GM19099 (cell line): Measurements from ENCODE around the gene CLCN1.

Source experiments
- POLR2A ChIP-seq: IDR thresholded peaks from 3 replicates; pipeline ENCODE4 v1.6.1; 2011; ENCODE audit warnings: low read depth; ENCODE audit not compliant: insufficient read length; ENCODE audit errors: extremely low read depth

Gene CLCN1

DNA sequence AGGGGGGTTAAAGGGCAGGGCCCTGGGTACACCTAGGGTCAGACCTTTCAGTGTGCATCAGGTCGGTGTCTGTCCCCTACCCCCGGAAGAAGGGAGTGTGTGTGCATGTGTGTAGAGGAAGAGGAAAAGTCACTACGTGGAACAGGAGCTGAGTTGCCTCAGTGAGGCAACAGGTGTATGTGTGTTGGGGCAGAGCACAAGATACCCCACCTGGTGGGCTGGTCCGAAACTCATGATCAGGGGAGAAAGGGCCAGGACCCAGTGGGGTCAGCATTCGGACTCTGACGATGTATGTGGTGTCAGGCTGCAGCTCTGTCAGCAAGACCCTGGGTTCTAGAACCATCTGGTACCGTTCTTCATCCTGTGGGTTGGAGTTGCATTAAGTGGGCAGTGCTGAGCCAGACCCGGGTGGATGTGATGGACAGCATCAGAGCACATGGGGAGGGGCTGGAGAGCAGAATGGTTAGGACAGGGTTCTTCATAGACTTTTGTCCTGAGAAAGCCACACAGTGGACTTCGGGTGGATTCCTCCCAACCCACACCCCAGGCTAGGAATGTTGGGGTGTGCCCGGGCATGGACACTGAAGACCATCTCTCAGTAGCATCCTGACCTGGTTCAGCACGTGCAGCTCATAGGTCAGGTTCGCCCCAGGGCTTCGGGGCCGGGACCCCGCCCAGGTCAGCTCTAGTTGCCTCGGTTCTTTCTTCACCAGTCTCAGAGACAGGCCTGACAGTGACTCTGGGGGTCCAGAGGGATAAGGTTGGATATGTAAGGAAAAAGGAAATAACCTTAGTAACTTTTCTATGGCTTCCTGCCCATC, 82.0 kb downstream of the CLCN1 start:
- no peak for TF ChIP-seq POLR2A

DNA sequence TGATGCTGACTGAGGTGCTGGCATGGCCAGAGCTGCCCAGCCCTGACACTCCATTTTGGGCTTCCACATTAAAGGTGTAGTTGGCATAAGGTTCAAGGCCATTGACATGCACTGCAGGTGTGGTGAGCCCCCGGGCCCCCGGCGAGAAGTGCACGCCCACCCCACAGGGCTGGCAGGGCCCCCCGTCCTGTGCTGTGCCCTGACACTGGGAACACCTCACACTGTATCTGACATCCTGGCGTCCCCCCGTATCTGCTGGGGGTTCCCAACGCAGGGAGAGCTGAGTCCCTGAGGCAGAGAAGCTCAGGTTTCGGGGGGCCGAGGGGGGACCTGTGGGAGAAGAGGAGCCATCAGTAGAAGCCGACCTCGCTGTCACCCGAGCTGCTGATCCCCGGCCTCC, 82.7 kb downstream of the CLCN1 start:
- no peak for TF ChIP-seq POLR2A

DNA sequence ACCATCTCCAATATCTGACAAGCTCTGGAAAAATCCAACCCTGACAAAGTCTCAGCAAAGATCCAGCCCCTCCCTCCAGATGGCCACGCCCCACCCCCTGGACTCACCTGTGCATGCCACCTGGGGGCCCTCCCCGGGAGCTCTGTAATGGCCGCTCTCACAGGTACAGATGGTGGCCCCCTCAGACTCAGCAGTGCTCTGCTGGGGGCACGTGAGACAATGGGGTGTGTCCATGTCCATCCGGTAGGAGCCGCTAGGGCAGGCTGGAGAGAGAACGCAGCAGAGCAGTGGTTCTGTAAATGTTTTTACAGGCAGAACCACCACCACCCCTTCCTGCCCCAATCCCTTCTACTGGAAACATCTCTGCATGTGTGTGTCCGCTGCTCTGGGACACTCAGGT, 83.2 kb downstream of the CLCN1 start:
- no peak for TF ChIP-seq POLR2A

DNA sequence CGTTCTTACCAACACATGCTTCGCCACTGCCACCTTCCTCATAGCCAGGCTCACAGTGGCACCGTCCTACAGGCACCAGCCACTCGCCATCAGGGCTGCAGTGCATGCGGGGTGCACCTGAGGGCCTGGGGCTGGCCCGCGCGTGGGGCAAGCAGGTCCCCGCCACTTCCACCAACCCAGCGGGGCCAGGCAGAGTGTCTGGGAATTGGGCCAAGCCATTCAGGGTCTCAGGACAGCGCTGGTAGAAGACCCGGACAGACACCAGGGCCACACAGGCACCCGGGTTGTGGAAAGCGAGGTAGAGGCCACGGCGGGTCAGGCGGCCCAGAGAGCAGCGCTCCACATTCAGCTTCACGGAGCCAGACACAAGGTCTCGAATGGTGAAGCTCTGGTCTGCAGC, 83.7 kb downstream of the CLCN1 start:
- no peak for TF ChIP-seq POLR2A

DNA sequence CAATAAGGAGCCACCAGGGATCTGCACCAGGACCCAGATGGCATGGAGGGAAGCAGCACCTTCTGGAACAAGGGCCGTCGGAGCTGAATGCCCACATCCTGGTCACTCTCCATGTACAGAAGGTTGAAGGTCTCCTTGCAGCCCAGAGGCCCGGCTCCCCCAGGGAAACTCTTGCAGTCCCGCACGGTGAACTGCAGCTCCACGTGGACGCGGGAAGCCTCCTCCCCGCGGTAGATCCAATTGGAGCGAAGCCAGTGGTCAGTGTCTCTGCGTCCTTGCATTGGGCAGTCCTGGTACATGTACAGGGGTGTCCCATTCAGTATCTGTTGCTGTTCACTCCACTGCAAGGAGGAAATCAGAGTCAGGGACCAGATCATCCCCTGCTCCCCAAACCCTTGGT, 85.4 kb downstream of the CLCN1 start:
- no peak for TF ChIP-seq POLR2A
